ENCODE results near the gene PPP1R7.

DNA sequence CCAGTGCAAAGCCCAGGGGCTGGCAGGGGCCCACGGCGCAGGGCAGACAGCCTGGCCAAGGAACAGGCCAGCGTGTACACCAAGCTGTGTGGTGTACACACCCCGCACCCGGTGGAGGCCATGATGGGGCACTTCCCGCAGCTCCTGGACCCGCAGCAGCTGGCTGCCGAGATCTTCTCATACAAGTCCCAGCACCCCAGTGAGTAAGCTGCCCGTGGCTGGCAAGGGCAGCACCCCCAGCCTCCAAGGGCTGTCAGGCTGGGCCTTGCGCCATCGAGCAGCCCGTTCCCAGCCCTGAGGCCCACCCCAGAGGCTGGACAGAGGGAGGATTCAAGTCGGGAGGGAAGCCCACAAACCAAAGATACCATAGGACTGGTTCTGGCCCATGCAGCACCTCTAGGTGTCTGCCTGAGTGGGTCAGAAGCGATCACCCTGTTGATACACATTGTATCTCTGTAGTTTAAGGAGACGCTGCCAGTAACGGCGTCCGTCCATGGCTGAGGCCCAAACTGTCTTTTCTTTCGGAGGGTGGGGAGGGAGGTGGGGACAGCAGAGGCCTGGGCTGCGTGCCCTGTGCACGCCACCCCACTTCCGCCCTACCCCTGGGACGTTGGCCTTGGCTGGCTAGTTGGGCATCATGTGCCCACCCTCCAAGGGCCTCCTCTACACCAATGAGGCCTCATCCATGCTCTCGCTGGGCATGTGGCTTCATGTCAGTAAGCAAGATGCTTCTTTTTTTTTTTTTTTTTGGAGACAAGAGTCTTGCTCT, 31.3 kb upstream of the PPP1R7 start:
- TF ChIP-seq, protein P1, sequence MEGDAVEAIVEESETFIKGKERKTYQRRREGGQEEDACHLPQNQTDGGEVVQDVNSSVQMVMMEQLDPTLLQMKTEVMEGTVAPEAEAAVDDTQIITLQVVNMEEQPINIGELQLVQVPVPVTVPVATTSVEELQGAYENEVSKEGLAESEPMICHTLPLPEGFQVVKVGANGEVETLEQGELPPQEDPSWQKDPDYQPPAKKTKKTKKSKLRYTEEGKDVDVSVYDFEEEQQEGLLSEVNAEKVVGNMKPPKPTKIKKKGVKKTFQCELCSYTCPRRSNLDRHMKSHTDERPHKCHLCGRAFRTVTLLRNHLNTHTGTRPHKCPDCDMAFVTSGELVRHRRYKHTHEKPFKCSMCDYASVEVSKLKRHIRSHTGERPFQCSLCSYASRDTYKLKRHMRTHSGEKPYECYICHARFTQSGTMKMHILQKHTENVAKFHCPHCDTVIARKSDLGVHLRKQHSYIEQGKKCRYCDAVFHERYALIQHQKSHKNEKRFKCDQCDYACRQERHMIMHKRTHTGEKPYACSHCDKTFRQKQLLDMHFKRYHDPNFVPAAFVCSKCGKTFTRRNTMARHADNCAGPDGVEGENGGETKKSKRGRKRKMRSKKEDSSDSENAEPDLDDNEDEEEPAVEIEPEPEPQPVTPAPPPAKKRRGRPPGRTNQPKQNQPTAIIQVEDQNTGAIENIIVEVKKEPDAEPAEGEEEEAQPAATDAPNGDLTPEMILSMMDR (IDR thresholded peaks at IDR 0.05) = no peak
- TF ChIP-seq POLR2A (IDR thresholded peaks at IDR 0.05) = no peak

Measured in vagina (tissue), 2 donors.